H1 (cell line): ENCODE data around the gene CDH10. TPM values are rescaled to one million over a fixed set of nuclear protein-coding genes. Genes with fewer than 3 reads are reported as not detected.

Experiments used
- EZH2 ChIP-seq: fragments of 200-600 bp; sonication (generic); IDR thresholded peaks from 2 replicates; pipeline ENCODE4 v1.7.1; 2012; ENCODE audit warnings: low read depth, mild to moderate bottlenecking, moderate library complexity, low read length, inconsistent platforms; ENCODE audit not compliant: severe bottlenecking
- KDM4A ChIP-seq: IDR thresholded peaks from one replicate; pipeline ENCODE4 v1.7.1; 2012; ENCODE audit warnings: low read depth, mild to moderate bottlenecking, moderate library complexity, low read length, inconsistent platforms; ENCODE audit not compliant: severe bottlenecking
- polyA plus RNA-seq, 7 experiments: library from polyadenylated mRNA; depleted of rRNA in 3 of 7; stranded (reverse) in 5 of 7; unstranded in 2 of 7; fragments of >200 nt in 5 of 7; fragments of 200-250 nt in 2 of 7; gene quantifications; 1 replicate in 5 of 7; 2 replicates in 1 of 7; 4 replicates in 1 of 7; pipeline versions ENCODE4 v1.2.1 to v1.2.3, GENCODE V29; 2011 to 2013; ENCODE audit warnings: missing spikeins in 2 of 7, mixed read lengths in 2 of 7
- total RNA-seq: library from RNA; stranded (reverse); fragmentation: NEBNext Ultra II Directional; extraction: Animal tissue kit (Norgen Biotek cat#: 25700); gene quantifications from 2 replicates; pipeline ENCODE4 v1.2.1, GENCODE V29; 2021

Gene CDH10
- total and polyA plus RNA-seq, 2 of the 8 experiments (the other 6 are each of a cell fraction or from before 2014, with no cell fraction given), result 0.11 TPM; not detected in 1

GRCh38 chr5:24609706-24610105 lies 35.1 kb downstream of the CDH10 start (continued):
- TF ChIP-seq EZH2, result no peak
- no peak for TF ChIP-seq KDM4A
- TF ChIP-seq, all 59 proteins: peak for 0
